LNCaP clone FGC (cell line): Measurements from ENCODE around the gene MOXD1.

ENCODE experiments used
- DNase-seq: peaks from one replicate; pipeline ENCODE4 v3.0.0-alpha.2; 2011; ENCODE audit warnings: low read depth
- H3K4me3 ChIP-seq: 2 replicates; pipeline ENCODE4 v1.5.1; 2011; ENCODE audit warnings: mild to moderate bottlenecking, low read depth, low read length, control low read depth
- CTCF ChIP-seq: IDR thresholded peaks from 2 replicates; pipeline ENCODE4 v1.5.1; 2012; ENCODE audit warnings: mild to moderate bottlenecking; ENCODE audit not compliant: control insufficient read depth, insufficient read depth; ENCODE audit errors: extremely low read depth

MOXD1 gene

GRCh38 chr6:132380358-132381029, 20.8 kb downstream of the MOXD1 start:
- no peak for DNase-seq
- H3K4me3 ChIP-seq, result no peak overlapping the region
- no peak for TF ChIP-seq CTCF

- no peak overlapping the region for H3K4me3 ChIP-seq
- TF ChIP-seq CTCF, result no peak
- no peak for DNase-seq
Observed at GRCh38 chr6:132369526-132369925, 31.7 kb downstream of the MOXD1 start.

GRCh38 chr6:132368916-132369481, 32.3 kb downstream of the MOXD1 start:
- DNase-seq, result no peak
- no peak for TF ChIP-seq CTCF
- no peak overlapping the region for H3K4me3 ChIP-seq

- no peak overlapping the region for H3K4me3 ChIP-seq
- no peak for DNase-seq
- no peak for TF ChIP-seq CTCF
Observed at GRCh38 chr6:132365281-132365907, 35.9 kb downstream of the MOXD1 start.

GRCh38 chr6:132364306-132365074, 36.8 kb downstream of the MOXD1 start:
- H3K4me3 ChIP-seq, result no peak overlapping the region
- TF ChIP-seq CTCF, result no peak
- no peak for DNase-seq

- TF ChIP-seq CTCF, result no peak
- H3K4me3 ChIP-seq, result no peak overlapping the region
- no peak for DNase-seq
Observed at GRCh38 chr6:132362442-132363185, 38.7 kb downstream of the MOXD1 start.
